NT2/D1 (cell line): Measurements from ENCODE around the gene MSRB3.

Experiments
- DNase-seq: peaks from one replicate; pipeline ENCODE4 v3.0.0-alpha.2; 2011; ENCODE audit warnings: low read depth, low spot score
- H3K27me3 ChIP-seq: 2 replicates; pipeline ENCODE4 v1.6.0; 2011; ENCODE audit warnings: mild to moderate bottlenecking; ENCODE audit not compliant: insufficient read length, insufficient read depth
- H3K36me3 ChIP-seq: 2 replicates; pipeline ENCODE4 v1.6.1; 2011; ENCODE audit warnings: mild to moderate bottlenecking, low read length, mixed read lengths; ENCODE audit not compliant: insufficient read depth, insufficient read length
- H3K4me1 ChIP-seq: 2 replicates; pipeline ENCODE4 v1.5.1; 2011; ENCODE audit not compliant: insufficient read depth, insufficient read length
- H3K4me3 ChIP-seq: 2 replicates; pipeline ENCODE4 v1.5.1; 2011; ENCODE audit warnings: low read depth; ENCODE audit not compliant: insufficient read length
- H3K9ac ChIP-seq: 2 replicates; pipeline ENCODE4 v1.6.0; 2011; ENCODE audit warnings: low read depth; ENCODE audit not compliant: insufficient read length
- H3K9me3 ChIP-seq: 2 replicates; pipeline ENCODE4 v1.5.1; 2011; ENCODE audit warnings: mild to moderate bottlenecking, low read length; ENCODE audit not compliant: insufficient read depth
- SUZ12 ChIP-seq: IDR thresholded peaks from 2 replicates; pipeline ENCODE4 v1.6.1; 2011; ENCODE audit not compliant: insufficient read length, insufficient read depth; ENCODE audit errors: extremely low read depth
- YY1 ChIP-seq: IDR thresholded peaks from 2 replicates; pipeline ENCODE4 v1.6.1; 2011; ENCODE audit not compliant: insufficient read length, insufficient read depth
- ZNF274 ChIP-seq: IDR thresholded peaks from 2 replicates; pipeline ENCODE4 v1.6.1; 2011; ENCODE audit warnings: mild to moderate bottlenecking, low read depth, low read length

MSRB3 gene

DNA sequence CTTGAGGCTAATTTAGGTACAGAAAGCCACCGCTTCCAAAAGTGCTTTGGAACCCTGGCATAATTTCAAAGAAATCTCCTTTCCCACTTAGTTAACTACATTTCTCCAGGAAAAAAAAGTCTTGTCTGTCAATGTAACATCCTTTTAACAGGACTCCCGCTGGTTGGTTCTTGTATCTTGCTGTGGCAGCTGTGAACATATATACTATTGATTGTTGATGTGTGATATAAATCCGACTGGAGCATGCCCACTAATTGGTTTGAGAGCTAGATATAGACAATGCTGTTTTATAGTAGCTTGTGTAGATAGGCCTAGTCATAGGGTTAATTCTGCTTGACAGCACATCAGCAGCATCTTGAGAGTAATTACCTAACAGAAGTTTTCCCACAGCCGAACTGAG, 89.6 kb downstream of the MSRB3 start:
- no peak for TF ChIP-seq YY1
- no peak for TF ChIP-seq SUZ12
- TF ChIP-seq ZNF274, result no peak
- no peaks in the 10 kb centered on the region for H3K36me3 ChIP-seq
- H3K4me1 ChIP-seq, result no peaks in the 10 kb centered on the region
- no peak overlapping the region for H3K9ac ChIP-seq
- no peaks in the 10 kb centered on the region for H3K27me3 ChIP-seq
- DNase-seq, result no peak
- no peak overlapping the region for H3K4me3 ChIP-seq
- H3K9me3 ChIP-seq, result no peaks in the 10 kb centered on the region

DNA sequence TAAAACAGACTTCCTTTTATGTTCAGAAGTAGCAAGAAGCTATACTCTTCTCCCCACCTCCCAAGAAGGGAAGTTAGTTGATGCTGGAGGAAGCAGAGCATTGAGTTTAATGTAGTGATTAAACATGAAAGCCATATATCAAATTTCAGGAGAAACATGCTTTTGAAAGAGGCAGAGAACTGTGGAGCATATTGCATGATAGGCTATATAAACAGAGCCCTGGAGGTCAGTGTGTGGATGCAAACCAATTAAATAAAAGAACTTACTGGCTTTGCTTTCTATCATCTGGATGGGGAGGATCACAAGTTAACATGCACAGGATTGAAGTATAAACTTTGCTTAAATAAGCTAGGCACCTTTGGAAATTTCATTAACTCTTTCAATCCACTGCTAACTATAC, 94.1 kb downstream of the MSRB3 start:
- TF ChIP-seq YY1 (no peak), ZNF274 (no peak), SUZ12 (no peak)

GRCh38 chr12:65384240-65384639, 105.8 kb downstream of the MSRB3 start:
- Histone ChIP-seq H3K36me3 (no peaks in the 10 kb centered on the region), H3K4me1 (no peaks in the 10 kb centered on the region), H3K9ac (no peak overlapping the region), H3K4me3 (no peak overlapping the region), H3K27me3 (no peaks in the 10 kb centered on the region), H3K9me3 (no peaks in the 10 kb centered on the region)
- no peak for DNase-seq
- TF ChIP-seq ZNF274 (no peak), SUZ12 (no peak), YY1 (no peak)

More for the DNA sequence above, 94.1 kb downstream of the MSRB3 start:
- no peak for DNase-seq
- Histone ChIP-seq H3K4me1 (no peaks in the 10 kb centered on the region), H3K4me3 (no peak overlapping the region), H3K27me3 (no peaks in the 10 kb centered on the region), H3K9me3 (no peaks in the 10 kb centered on the region), H3K36me3 (no peaks in the 10 kb centered on the region), H3K9ac (no peak overlapping the region)

GRCh38 chr12:65387396-65387795, 108.9 kb downstream of the MSRB3 start:
- TF ChIP-seq ZNF274 (no peak), YY1 (no peak), SUZ12 (no peak)
- Histone ChIP-seq H3K36me3 (no peaks in the 10 kb centered on the region), H3K9ac (no peak overlapping the region), H3K9me3 (no peaks in the 10 kb centered on the region), H3K4me1 (no peaks in the 10 kb centered on the region), H3K27me3 (no peaks in the 10 kb centered on the region), H3K4me3 (no peak overlapping the region)
- no peak for DNase-seq

DNA sequence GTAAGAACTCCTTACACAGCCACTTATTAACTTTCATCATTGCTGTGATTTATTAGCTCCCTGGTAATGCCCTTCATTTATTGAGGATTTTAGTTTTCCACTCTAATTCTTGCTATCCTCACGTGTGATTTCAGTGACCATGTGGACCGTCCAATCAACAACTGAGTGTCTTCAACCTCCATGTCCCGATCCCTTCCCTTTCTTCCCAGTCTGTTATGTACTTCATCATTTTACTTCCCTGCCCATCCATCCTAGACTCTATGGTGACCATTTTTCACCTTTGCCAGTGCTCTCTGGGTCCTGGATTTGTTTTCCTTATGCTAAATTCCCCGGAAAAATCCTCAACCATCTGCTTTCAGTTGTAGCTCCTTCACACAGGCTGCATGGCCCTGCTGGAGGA, 111.0 kb downstream of the MSRB3 start:
- Histone ChIP-seq H3K9ac (no peak overlapping the region), H3K4me1 (no peaks in the 10 kb centered on the region), H3K9me3 (peaks cover 8% of the 10 kb centered on the region), H3K4me3 (no peak overlapping the region), H3K27me3 (no peaks in the 10 kb centered on the region), H3K36me3 (no peaks in the 10 kb centered on the region)
- no peak for DNase-seq
- no peak for TF ChIP-seq ZNF274

DNA sequence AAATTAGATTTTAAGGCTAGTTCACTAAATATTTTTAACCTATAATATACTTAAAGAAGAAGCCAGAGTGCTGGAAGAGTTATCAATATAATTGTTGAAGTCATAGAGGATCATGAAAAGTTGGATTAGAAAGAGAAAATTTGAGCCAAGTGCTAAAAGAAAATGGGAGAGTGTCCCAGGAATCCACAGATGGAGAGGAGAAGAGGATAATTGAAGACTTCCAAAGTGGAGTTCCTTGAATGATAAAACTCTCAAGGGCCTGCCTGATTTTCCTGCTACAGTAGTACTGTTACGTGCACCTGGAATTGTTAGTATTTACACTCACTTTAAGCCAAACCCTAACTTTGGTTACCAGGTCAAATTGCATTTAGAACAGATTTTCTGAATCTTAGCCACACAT, 113.2 kb downstream of the MSRB3 start:
- Histone ChIP-seq H3K4me3 (no peak overlapping the region), H3K36me3 (no peaks in the 10 kb centered on the region), H3K9me3 (peaks cover 14% of the 10 kb centered on the region), H3K4me1 (no peaks in the 10 kb centered on the region), H3K27me3 (no peaks in the 10 kb centered on the region), H3K9ac (no peak overlapping the region)
- no peak for DNase-seq
- TF ChIP-seq SUZ12, result no peak
- TF ChIP-seq ZNF274, result no peak

DNA sequence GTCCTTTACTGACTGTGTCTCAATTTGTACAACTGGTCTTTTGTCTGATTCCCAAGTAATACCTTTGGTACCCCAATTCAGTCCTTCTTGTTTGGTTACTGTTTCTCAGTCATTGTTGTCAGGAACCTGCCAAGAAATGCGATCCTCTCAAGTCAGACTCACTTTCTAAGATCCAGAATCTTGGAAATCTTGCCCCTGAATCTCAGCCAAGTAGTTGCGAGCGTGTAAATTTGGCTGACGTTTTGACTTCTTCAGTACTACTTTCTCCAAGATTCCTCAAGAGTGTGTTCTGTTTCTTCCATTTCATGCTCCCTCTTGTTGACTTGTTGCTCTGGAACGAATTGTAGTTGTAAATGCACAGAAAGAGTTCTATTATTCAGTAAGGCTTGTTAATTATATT, 114.0 kb downstream of the MSRB3 start:
- no peak for TF ChIP-seq SUZ12
- no peak for TF ChIP-seq ZNF274
- no peak for TF ChIP-seq YY1
- H3K4me1 ChIP-seq, result no peaks in the 10 kb centered on the region
- no peaks in the 10 kb centered on the region for H3K27me3 ChIP-seq

GRCh38 chr12:65403188-65403587, 124.7 kb downstream of the MSRB3 start:
- H3K4me1 ChIP-seq, result no peaks in the 10 kb centered on the region
- H3K9ac ChIP-seq, result no peak overlapping the region
- no peak overlapping the region for H3K4me3 ChIP-seq
- DNase-seq, result no peak
- peaks cover 4% of the 10 kb centered on the region; the same call in 1 of the 2 replicates for H3K9me3 ChIP-seq
- no peaks in the 10 kb centered on the region for H3K36me3 ChIP-seq
- H3K27me3 ChIP-seq, result no peaks in the 10 kb centered on the region
- TF ChIP-seq YY1 (no peak), SUZ12 (no peak), ZNF274 (no peak)

More for the DNA sequence above, 114.0 kb downstream of the MSRB3 start:
- Histone ChIP-seq H3K9me3 (peaks cover 14% of the 10 kb centered on the region), H3K36me3 (no peaks in the 10 kb centered on the region), H3K4me3 (no peak overlapping the region), H3K9ac (no peak overlapping the region)
- no peak for DNase-seq
